NCI-H2081 (cell line): Measurements from ENCODE around the gene SYDE1.

Source experiments
- DNase-seq, 2 experiments: peaks; one replicate each; lab custom pipeline; 2025; lab: John Stamatoyannopoulos, UW

SYDE1 gene

GRCh38 chr19:15108145-15108844 is 1.1 kb downstream of the SYDE1 start:
- DNase-seq: no peak

DNA sequence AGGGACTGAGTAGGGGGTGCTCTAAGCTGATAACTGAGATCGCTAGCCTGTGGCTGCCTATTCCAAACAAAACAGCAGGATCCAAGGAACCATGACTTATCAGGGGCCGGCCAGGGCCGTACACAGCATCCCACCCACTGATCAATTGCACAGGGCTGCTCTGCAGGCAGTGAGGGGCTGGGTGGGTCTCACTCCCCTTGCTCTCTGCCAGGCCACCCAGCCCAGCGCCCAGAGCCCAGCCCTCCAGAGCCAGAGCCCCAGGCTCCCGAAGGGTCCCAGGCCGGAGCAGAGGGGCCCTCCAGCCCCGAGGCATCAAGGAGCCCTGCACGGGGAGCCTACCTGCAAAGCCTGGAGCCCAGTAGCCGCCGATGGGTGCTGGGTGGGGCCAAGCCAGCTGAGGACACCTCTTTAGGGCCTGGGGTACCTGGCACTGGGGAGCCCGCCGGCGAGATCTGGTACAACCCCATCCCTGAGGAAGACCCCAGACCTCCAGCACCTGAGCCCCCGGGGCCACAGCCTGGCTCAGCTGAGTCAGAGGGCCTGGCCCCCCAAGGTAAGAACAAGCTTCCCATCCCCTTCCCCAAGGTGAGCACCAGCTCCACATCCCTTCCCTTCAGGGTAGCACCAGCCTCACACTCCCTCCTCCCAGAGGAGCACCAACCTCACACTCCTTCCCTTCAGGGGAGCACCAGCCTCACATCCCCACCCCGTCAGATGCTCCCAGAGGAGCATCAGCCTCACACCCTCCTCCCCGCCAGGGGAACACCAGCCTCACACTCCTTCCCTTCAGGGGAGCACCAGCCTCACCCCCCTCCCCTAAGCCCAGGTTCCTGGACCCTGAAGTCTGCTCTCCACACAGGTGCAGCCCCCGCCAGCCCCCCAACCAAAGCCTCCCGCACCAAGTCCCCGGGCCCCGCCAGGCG is 1.9 kb downstream of the SYDE1 start:
- no peak for DNase-seq

- DNase-seq: no peak
These were observed 2.7 kb downstream of the SYDE1 start for GRCh38 chr19:15109768-15110417.

DNA sequence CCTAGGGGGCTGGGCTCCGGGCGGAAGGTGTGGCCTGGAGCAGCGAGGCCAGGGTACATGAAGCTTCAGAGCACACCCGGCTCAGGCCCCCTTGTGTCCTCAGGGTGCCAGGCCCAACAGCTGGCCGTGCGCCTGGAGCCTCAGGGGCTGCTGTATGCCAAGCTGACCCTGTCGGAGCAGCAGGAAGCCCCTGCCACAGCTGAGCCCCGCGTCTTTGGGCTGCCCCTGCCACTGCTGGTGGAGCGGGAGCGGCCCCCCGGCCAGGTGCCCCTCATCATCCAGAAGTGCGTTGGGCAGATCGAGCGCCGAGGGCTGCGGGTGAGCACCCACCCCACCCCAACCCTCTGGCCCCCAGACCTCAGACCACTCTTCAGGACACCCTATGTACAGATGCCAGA is 3.2 kb downstream of the SYDE1 start:
- no peak for DNase-seq

GRCh38 chr19:15111758-15112157 is 4.6 kb downstream of the SYDE1 start:
- DNase-seq: no peak

DNA sequence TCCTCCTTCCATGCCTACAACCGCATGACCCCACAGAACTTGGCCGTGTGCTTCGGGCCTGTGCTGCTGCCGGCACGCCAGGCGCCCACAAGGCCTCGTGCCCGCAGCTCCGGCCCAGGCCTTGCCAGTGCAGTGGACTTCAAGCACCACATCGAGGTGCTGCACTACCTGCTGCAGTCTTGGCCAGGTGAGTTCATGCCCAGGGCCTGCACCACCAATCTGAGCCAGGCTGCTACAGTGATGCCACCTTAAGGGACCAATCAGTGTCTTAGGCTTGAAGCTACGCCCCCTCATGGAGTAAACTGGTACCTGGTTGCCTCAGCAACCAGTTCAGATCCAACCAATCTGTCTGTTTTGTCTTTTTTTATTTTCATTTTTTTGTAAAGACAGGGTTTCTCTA is 5.2 kb downstream of the SYDE1 start:
- no peak for DNase-seq

DNA sequence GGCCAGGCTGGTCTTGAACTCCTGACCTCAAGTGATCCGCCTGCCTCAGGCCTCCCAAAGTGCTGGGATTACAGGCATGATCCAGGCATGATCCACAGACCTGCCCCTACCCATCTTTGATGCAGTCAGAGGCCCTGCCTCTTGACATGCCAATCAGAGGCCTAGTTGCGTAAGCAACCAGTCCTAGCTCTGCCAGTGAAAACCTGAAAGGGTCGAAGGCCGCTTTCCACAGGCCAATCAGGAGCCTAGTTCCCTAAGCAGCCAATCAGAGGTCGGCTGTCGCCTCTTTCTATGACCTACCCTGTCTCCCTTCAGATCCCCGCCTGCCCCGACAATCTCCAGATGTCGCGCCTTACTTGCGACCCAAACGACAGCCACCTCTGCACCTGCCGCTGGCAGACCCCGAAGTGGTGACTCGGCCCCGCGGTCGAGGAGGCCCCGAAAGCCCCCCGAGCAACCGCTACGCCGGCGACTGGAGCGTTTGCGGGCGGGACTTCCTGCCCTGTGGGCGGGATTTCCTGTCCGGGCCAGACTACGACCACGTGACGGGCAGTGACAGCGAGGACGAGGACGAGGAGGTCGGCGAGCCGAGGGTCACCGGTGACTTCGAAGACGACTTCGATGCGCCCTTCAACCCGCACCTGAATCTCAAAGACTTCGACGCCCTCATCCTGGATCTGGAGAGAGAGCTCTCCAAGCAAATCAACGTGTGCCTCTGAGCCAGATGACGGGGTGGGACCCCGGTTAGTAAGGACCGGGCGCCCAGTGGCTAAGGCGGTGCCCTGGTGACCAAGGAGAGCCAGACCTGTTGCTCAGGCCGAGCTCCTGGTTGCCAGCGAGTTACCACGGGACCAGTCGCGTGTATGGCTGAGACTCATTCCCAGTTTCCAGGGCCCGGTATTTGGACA is 6.3 kb downstream of the SYDE1 start:
- DNase-seq: no peak

GRCh38 chr19:15114153-15114540 is 6.9 kb downstream of the SYDE1 start:
- DNase-seq: no peak

- no peak for DNase-seq
These were observed 7.9 kb downstream of the SYDE1 start for GRCh38 chr19:15115080-15115479.

DNA sequence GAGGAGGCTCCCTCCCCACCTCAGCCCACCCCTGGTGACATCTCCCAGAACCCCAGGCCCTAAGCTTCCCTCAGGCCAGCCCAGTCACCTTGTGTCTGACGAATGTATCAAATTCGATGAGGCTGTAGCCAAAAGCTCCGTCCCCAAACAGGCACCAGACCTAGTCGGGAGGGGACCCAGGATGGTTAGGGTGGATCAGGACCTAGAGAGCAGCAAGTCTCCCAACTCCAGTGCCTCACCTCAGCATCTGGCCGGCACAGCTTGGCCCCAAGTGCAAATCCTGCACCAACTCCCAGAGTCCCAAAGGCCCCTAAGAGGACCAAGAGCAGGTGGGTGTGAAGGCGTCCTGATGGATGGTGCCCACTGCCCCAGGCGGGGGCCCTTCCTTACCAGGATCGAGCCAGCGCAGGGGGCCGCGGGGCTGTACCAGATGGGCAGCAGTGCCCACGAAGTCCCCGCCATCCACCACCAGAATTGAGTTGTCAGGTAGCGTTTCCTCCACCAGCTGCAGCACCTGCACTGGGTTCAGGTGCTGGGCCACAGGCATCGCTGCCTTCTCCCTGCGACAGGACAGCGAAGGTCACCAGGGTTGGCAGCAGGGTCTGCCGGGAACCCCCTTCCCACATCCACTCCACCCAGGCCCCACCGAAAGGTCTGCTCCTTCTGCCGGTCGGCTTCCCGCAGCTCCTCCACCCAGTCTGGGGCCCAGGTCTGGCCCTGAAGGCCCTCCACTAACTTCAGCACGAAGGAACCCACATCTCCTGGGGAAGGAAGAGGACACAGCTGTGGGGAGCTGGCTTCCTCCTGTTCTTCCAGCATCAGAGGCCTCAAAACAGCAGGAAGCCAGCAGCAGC is 8.8 kb downstream of the SYDE1 start:
- no peak for DNase-seq

DNA sequence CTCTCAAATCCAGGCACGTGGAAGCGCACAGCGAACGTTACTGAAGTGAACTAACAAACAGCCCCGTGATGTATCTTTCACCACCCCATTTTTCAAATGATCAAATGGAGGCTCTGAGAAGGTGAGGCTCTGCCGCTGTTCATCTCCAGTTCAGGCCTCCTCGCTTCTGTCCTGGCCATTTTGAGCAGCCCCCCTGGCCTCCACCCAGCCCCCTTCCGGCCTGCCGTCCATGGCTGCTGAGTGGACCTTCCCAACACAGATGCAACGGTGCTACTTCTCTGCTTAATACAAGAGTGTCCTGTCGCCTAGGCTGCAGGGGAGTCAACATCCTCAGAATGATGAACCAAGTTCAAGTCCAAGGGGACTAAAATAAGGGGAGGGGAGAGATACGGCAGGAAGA is 9.7 kb downstream of the SYDE1 start:
- DNase-seq: no peak

DNA sequence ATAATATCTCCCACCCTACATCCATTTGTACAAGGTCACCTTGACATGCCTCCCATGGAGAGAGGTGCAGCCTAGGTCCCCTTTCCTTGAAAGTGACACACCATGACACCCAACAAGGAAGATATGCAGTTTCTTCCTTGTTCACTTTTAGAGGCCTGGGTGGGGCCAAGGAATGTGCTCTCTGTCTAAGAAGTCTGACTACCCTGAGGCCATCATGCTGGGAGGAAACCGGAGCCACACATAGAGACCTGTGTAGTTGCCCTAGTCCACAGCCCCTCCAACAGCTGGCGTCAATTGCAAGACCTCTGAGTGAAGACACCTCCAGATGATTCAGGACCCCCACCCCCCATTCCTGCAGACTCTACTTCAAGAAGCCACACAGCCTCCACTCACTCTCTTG is 11.0 kb downstream of the SYDE1 start:
- no peak for DNase-seq

DNA sequence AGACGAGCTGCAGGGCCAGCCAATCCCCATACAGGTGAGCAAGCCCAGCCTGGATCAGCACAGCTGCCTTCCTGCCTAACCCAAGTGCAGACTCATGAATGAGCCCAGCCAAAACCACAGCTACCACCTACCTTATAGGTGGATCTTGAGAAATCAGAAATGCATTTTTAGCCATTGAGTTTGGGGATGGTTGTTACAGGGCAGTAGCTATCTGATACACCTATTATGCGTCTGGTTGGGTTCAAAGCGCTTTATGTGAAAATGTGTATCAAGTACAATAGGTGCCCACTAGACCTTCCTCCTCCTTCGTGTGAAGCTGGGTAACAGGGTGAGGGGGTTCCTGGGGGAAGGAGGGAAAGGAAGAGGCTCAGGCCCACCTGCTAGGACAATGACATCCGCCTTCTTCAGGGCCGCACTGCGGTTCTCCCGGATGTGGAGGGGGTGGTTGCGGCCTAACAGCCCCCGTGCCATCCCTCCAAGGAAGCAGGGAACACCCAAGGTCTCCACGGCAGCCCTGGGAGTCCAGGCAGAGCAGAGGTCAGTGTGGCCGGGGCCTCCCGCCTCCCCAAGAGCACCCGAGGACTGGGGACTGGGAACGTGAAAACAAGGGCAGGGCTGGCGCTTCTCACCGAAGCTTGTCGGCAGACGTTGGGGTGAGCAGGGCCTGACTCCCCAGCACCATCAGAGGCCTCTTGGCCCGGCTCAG is 11.7 kb downstream of the SYDE1 start:
- DNase-seq: no peak

DNA sequence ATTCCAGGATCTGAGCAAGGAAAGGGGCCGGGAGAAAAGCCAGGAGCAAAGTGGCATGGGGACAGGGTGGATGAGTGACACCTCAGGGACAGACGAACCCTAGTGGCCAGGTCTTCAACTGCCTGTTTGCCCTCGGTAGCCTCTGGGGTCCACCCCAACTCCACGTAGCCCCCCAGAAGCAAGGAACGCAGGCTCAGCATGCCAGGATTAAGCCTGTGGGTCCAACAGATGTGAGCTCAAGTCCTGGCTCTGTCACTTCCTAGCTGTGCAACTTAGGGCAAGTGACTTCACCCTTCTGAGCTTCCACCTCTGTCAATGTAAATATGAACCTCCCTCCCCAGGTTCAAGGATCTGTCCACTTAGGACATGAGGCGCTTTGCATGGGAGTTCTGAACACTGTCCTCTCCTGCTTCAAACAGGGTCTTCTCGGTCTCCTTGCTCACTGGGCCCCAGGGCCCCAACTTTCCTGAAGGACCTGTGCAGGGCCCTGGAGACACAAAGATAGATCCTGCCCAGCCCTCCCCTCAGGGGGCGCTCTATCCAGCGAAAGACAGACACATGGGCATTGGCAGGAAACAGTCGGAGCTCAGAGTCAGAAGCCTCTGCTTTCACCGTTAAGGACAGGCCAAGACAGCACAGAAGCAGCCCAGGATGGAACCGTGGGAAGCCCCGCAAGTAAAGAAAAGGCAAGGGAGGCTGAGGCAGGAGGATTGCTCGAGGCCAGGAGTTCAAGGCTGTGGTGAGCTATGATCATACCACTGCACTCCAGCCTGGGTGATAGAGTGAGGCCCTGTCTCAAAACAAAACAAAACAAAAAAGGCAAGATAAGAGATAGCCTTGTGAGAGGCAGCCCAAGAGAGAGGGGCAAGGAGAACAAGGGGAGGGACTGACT is 13.2 kb downstream of the SYDE1 start:
- no peak for DNase-seq

GRCh38 chr19:15122331-15123030 is 15.3 kb downstream of the SYDE1 start:
- DNase-seq: no peak

- no peak for DNase-seq
These were observed 16.1 kb downstream of the SYDE1 start for GRCh38 chr19:15123031-15123890.

GRCh38 chr19:15123900-15124299 is 16.7 kb downstream of the SYDE1 start:
- peak in 1 of 2 experiments; percentile 30 for DNase-seq
